GM19238 (cell line): ENCODE measurements around the gene PTPRG.
"Not testable (repeated sequence)": the region's sequence is repeated elsewhere in the genome, so short reads cannot be mapped to it uniquely, and the experiment has no call there.

ENCODE experiments used
- DNase-seq: peaks from one replicate; pipeline ENCODE4 v3.0.0; 2011; ENCODE audit warnings: low spot score; ENCODE audit not compliant: insufficient read length

Gene PTPRG

DNA sequence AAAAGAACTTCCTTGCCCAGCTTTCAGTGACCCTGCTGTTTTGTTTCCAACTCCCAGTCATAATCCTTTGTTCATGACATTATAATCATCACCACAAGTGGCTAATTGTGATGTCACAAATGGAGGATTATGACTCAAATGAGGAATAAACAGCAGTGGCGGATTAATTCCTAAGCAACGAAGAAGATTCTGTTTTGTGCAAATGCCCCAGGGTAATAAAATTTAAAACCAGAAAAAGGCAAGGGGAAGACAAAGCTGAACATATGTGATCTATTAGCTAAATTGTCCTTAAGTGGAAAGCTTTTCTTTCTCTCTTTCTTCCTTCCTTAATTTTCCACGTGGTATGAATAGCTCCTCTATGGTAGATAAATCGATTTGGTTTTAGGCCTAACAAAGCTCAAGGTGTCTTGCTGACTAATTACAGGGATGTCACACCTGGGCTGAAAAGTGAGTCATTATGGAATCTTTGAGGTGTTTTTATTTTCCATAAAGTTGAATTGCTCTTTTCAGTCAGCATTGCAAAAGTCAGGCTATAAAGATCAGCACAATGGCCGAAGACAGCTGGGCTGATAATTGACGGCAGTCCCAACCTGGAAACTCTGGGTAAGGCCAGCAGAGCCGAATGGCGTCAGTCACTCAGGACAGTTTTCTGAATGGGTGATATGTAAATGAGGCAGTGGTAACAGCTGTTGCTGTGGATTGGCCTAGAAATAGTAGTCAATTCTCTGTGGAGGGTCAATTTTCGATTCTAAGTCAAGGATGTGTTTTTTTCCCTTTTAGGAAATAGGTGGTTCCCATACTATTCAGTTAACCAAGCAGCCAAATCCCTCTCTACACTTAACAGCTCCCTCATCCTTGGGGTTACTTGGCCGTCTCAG, 121.5 kb downstream of the PTPRG start:
- no peak for DNase-seq

- no peak for DNase-seq
Observed at GRCh38 chr3:61683549-61684236, 122.3 kb downstream of the PTPRG start.

- no peak for DNase-seq
Observed at GRCh38 chr3:61684386-61684785, 123.0 kb downstream of the PTPRG start.

GRCh38 chr3:61685755-61686154, 124.4 kb downstream of the PTPRG start:
- DNase-seq: no peak

DNA sequence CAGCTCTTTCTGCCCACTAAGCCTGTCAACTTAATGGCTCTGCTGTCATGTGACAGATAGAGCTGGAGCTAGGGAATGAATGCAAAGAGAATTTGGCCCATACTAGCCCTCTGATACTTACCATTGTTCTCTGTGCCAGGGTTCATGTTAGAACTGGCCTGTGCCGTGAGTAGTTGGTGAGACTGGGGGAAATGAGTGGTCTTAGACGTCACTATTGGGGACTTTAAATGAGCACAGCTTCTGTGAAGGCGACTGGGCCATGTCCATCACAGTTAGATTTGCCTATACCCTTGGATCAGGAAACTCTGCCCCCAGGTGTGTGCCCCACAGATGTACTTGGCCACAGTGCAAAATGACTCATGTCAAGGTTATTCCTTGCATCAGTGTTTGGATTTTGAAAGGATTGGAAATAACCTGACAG, 124.9 kb downstream of the PTPRG start:
- DNase-seq: no peak

DNA sequence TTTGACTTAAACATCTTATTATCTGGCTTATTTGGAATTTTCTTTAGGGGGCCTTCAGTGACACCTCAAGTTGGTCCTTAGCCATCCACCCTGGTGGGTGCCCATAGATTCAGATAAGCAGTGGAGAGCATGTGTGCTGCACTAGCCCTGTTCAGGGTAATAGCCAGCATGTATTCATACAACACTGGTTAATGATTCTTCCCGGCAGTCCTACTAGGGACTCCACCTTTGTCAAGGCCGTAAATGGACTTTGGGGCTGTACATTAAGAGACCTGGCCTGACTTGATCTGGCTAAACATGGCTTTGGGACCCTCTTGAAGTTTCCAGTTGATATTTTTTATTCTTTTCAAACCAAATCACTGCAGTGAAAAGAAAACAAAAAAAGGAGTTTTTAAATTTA, 125.8 kb downstream of the PTPRG start:
- no peak for DNase-seq

- no peak for DNase-seq
Observed at GRCh38 chr3:61687663-61688306, 126.4 kb downstream of the PTPRG start.

GRCh38 chr3:61688307-61688984, 127.1 kb downstream of the PTPRG start:
- no peak for DNase-seq

DNA sequence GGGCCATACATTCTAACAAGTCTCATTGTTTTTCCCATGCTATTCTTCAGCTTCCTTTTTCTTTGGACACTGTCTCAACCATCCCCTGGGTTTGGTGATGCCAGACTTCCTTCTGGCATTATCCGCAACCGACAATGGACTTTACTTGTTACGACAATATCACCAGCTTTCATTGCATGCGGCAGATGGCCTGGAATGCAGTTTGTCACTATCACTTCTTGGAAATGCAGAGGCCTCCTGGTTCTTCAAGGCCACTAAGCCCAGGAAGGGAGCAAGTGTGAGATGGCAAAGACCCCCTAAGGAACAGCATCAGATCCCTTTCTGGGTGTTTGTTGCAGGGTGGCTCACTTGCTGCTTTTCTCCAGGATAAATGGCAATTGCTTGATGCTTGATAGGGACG, 128.6 kb downstream of the PTPRG start:
- DNase-seq: no peak

GRCh38 chr3:61691466-61691865, 130.1 kb downstream of the PTPRG start:
- DNase-seq: no peak

GRCh38 chr3:61697301-61697700, 135.9 kb downstream of the PTPRG start:
- no peak for DNase-seq

GRCh38 chr3:61698278-61699072, 137.1 kb downstream of the PTPRG start:
- not testable (repeated sequence) for DNase-seq

DNA sequence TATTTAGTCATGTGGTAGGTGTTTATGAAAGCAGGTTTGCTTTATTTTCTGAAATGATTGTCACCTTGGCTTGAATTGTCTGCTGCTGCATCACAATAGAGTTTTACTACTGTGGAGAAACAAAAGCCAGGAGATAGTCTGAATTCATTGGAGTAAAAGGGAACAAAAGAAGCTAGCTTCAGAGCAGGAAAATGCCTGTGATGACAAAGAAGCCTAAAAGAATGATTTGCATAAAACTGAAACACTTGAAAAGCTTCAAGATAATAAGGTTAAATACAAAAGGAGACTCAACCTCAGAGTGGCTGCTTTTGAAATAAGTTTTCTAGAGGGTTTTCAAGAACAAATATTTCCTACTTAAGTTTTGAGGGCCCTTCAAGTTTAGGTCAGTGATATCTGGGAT, 138.3 kb downstream of the PTPRG start:
- no peak for DNase-seq

- DNase-seq: no peak
Observed at GRCh38 chr3:61701011-61701410, 139.6 kb downstream of the PTPRG start.

GRCh38 chr3:61702453-61702852, 141.1 kb downstream of the PTPRG start:
- DNase-seq: no peak

DNA sequence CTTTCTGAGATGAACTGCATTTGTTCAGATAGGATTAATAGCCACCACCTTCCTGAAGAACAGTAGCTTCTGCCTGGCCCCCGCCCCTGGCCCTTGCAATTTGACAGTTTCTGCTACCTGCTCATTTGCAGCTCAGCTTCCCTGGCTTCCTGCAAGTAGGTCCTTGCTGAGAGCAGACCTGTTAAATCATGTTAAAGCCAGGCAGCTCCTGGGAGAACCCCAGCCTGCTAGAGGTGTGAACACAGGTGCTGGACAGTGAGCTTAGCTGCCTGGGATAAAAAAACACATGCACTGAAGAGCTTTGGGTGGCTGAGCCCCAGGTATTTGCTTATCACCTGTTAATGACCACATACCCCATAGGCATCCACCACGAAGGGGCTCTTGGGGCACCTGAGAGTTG, 143.4 kb downstream of the PTPRG start:
- no peak for DNase-seq

DNA sequence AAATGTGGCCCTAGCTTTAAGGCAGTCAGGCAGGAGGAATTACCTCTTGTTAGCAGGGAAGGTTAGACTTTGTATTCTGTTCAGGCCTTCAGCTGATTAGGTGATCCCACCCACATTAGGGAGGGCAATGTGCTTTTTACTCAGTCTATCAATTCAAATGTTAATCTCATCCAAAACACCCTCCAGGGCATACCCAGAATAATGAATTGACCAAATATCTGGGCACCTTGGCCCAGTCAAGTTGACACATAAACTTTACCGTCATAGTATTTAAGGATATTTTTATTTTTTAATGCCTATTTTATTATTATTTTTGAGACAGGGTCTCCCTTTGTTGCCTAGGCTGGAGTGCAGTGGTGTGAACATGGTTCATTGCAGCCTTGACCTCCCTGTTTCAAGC, 146.1 kb downstream of the PTPRG start:
- DNase-seq: no peak

DNA sequence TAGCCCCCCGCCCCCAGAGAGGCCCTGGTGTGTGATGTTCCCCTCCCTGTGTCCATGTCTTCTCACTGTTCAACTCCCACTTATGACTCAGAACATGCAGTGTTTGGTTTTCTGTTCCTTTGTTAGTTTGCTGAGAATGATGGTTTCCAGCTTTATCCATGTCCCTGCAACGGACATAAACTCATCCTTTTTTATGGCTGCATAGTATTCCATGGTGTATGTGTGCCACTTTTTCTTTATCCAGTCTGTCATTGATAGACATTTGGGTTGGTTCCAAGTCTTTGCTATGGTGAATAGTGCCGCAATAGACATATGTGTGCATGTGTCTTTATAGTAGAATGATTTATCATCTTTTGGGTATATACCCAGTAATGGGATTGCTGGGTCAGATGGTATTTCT, 149.5 kb downstream of the PTPRG start:
- DNase-seq: not testable (repeated sequence)

- no peak for DNase-seq
Observed at GRCh38 chr3:61714225-61714624, 152.9 kb downstream of the PTPRG start.

- no peak for DNase-seq
Observed at GRCh38 chr3:61715886-61716527, 154.6 kb downstream of the PTPRG start.
